PC-3 (cell line): ENCODE data around the gene RIN1. TPM values are rescaled to one million over a fixed set of nuclear protein-coding genes. Genes with fewer than 3 reads are reported as not detected.

ENCODE experiments used
- ATAC-seq: fragments of 200-7000 bp; cut with Tn5 transposase; 2 replicates; pipeline ENCODE4 v1.9.1; 2020; ENCODE audit warnings: mild to moderate bottlenecking, moderate library complexity
- BruUV-seq: library from RNA; stranded (reverse); fragments of 400-500 nt; replicated peaks from 2 replicates; lab custom pipeline; 2021; lab: Mats Ljungman, UMichigan
- CTCF ChIA-PET: fragments of 300-600 bp; sonication (Branson Sonifier 250); formaldehyde crosslinking; loops from one replicate; lab custom pipeline; 2022; ENCODE audit warnings: antibody characterized with exemption; lab: Charles Lee
- POLR2A ChIA-PET: fragments of 300-600 bp; sonication (Branson Sonifier 250); formaldehyde crosslinking; loops from one replicate; lab custom pipeline; 2022; ENCODE audit warnings: antibody characterized with exemption; ENCODE audit not compliant: unreplicated experiment; lab: Charles Lee
- DNase-seq: peaks from one replicate; pipeline ENCODE4 v3.0.0-alpha.2; 2015
- H2AFZ ChIP-seq: fragments of 300-600 bp; sonication (generic); 2 replicates; pipeline ENCODE4 v1.6.0; 2016; ENCODE audit warnings: antibody characterized with exemption, low read length
- H3F3A ChIP-seq: fragments of 300-600 bp; sonication (generic); one replicate; pipeline ENCODE4 v1.6.0; 2017; ENCODE audit warnings: antibody characterized with exemption, low read length, control low read depth, mild to moderate bottlenecking; ENCODE audit not compliant: unreplicated experiment
- H3K27ac ChIP-seq: fragments of 300-600 bp; sonication (generic); 2 replicates; pipeline ENCODE4 v1.5.1; 2016; ENCODE audit warnings: mild to moderate bottlenecking, low read length
- H3K27me3 ChIP-seq: fragments of 300-600 bp; sonication (generic); 2 replicates; pipeline ENCODE4 v1.6.1; 2016; ENCODE audit warnings: low read length, mixed read lengths
- H3K36me3 ChIP-seq: fragments of 300-600 bp; sonication (generic); 2 replicates; pipeline ENCODE4 v1.6.1; 2016; ENCODE audit warnings: low read depth, mixed run types, low read length, mixed read lengths
- H3K4me1 ChIP-seq: fragments of 300-600 bp; sonication (generic); 2 replicates; pipeline ENCODE4 v1.5.1; 2016; ENCODE audit warnings: low read length; ENCODE audit not compliant: insufficient read depth
- H3K4me2 ChIP-seq: fragments of 300-600 bp; sonication (generic); 2 replicates; pipeline ENCODE4 v1.6.0; 2016; ENCODE audit warnings: low read length
- H3K4me3 ChIP-seq: fragments of 300-600 bp; sonication (generic); 2 replicates; pipeline ENCODE4 v1.5.1; 2016; ENCODE audit warnings: mild to moderate bottlenecking, low read length, mixed read lengths
- H3K79me2 ChIP-seq: fragments of 300-600 bp; sonication (generic); 2 replicates; pipeline ENCODE4 v1.6.1; 2017; ENCODE audit warnings: low read length, mixed read lengths
- H3K9ac ChIP-seq: fragments of 300-600 bp; sonication (generic); 2 replicates; pipeline ENCODE4 v1.6.0; 2016; ENCODE audit warnings: mild to moderate bottlenecking, low read length
- H3K9me2 ChIP-seq: fragments of 300-600 bp; sonication (generic); replicated peaks from 2 replicates; pipeline ENCODE4 v1.6.1; 2016; ENCODE audit warnings: mixed run types, low read length, mixed read lengths
- H3K9me3 ChIP-seq: fragments of 300-600 bp; sonication (generic); 2 replicates; pipeline ENCODE4 v1.6.1; 2016; ENCODE audit warnings: low read length, mixed read lengths
- H4K20me1 ChIP-seq: fragments of 300-600 bp; sonication (generic); 2 replicates; pipeline ENCODE4 v1.6.1; 2016; ENCODE audit warnings: low read length, mixed read lengths
- CTCF ChIP-seq: fragments of 300-600 bp; sonication (generic); conservative IDR thresholded peaks from 2 replicates; pipeline ENCODE4 v1.5.1; 2017; ENCODE audit warnings: antibody characterized with exemption, low read depth, mild to moderate bottlenecking, low read length
- EZH2 ChIP-seq: fragments of 300-600 bp; sonication (generic); IDR thresholded peaks from one replicate; pipeline ENCODE4 v1.6.1; 2017; ENCODE audit warnings: antibody characterized with exemption, mild to moderate bottlenecking, low read length; ENCODE audit not compliant: unreplicated experiment
- EZH2phosphoT487 ChIP-seq: fragments of 300-600 bp; sonication (generic); IDR thresholded peaks from 2 replicates; pipeline ENCODE4 v1.6.1; 2018; ENCODE audit warnings: mild to moderate bottlenecking, antibody characterized with exemption, low read length, borderline replicate concordance
- intact Hi-C: fragments of 100-400 bp; cut with micrococcal nuclease; formaldehyde crosslinking; loops from 2 replicates; pipeline ENCODE4 v1.9.0; 2023
- total RNA-seq: library from RNA; depleted of rRNA; stranded (reverse); fragments of >200 nt; gene quantifications from 2 replicates; pipeline ENCODE4 v1.2.3, GENCODE V29; 2014

The RIN1 gene
- total RNA-seq, 1 experiment from 2014 or later: 41.2 TPM

GRCh38 chr11:66314561-66315497, 21.4 kb downstream of the RIN1 start:
- BruUV-seq: no TSS peak
- Histone ChIP-seq H3K4me1 (peaks cover 5% of the 10 kb centered on the region), H3K9me2 (no peaks in the 10 kb centered on the region), H3K4me3 (no peak overlapping the region), H3K9ac (no peak overlapping the region), H3K27me3 (no peaks in the 10 kb centered on the region), H3F3A (no peaks in the 10 kb centered on the region), H4K20me1 (no peaks in the 10 kb centered on the region), H3K9me3 (no peaks in the 10 kb centered on the region), H2AFZ (no peak overlapping the region), H3K36me3 (no peaks in the 10 kb centered on the region), H3K27ac (no peak overlapping the region), H3K79me2 (no peaks in the 10 kb centered on the region), H3K4me2 (no peak overlapping the region)
- CTCF ChIA-PET: interaction anchor here (0.6 kb wide), 1 partner anchor 152 kb away, joined by 4 read pairs; no protein-coding TSS in a partner anchor
- DNase-seq (no peak), ATAC-seq (no peak)
- intact Hi-C loops: no loop called here
- TF ChIP-seq EZH2 (no peak), CTCF (no peak), EZH2phosphoT487 (no peak)
- POLR2A ChIA-PET: no interaction called here

- CTCF ChIA-PET: interaction anchor here (0.6 kb wide), 1 partner anchor 152 kb away, joined by 4 read pairs; no protein-coding TSS in a partner anchor
- no peaks in the 10 kb centered on the region for H3K27me3 ChIP-seq
- no peaks in the 10 kb centered on the region for H3K9me2 ChIP-seq
- no peak overlapping the region for H3K9ac ChIP-seq
- intact Hi-C loops: no loop called here
- H4K20me1 ChIP-seq: no peaks in the 10 kb centered on the region
- no peaks in the 10 kb centered on the region for H3K9me3 ChIP-seq
- H3K4me1 ChIP-seq: peaks cover 5% of the 10 kb centered on the region
- BruUV-seq: no TSS peak
- H3F3A ChIP-seq: no peaks in the 10 kb centered on the region
- no peak for TF ChIP-seq CTCF
- no peak for TF ChIP-seq EZH2phosphoT487
- no peak for TF ChIP-seq EZH2
- no peak overlapping the region for H3K4me2 ChIP-seq
- no peaks in the 10 kb centered on the region for H3K79me2 ChIP-seq
- no peak for DNase-seq
- no peak overlapping the region for H3K4me3 ChIP-seq
- POLR2A ChIA-PET: no interaction called here
- no peak for ATAC-seq
- no peak overlapping the region for H2AFZ ChIP-seq
- H3K27ac ChIP-seq: no peak overlapping the region
- H3K36me3 ChIP-seq: no peaks in the 10 kb centered on the region
Observed at GRCh38 chr11:66314186-66314501, 22.1 kb downstream of the RIN1 start.
